K562 (cell line): ENCODE measurements around the gene UPP1. TPM values are rescaled to one million over a fixed set of nuclear protein-coding genes. Genes with fewer than 3 reads are reported as not detected.

Experiments used
- ATAC-seq: fragments of 200-7000 bp; cut with Tn5 transposase; 3 replicates; pipeline ENCODE4 v1.9.1; 2020; ENCODE audit warnings: moderate library complexity
- BruUV-seq: library from RNA; stranded (reverse); fragments of 400-500 nt; replicated peaks from 2 replicates; lab custom pipeline; 2021; lab: Mats Ljungman, UMichigan
- CTCF ChIA-PET: fragments of 300-600 bp; formaldehyde crosslinking; extraction: SDS; loops from one replicate; lab custom pipeline; 2021; ENCODE audit warnings: low intra/inter-chr PET ratio; lab: Yijun Ruan, JAX
- POLR2A ChIA-PET: fragments of 300-600, 350-650 bp; sonication (Branson Sonifier 250); formaldehyde crosslinking; extraction: SDS; loops from one replicate; lab custom pipeline; 2021; ENCODE audit warnings: antibody characterized with exemption, inconsistent platforms; lab: Yijun Ruan, JAX
- DNase-seq, 4 experiments: peaks; one replicate each; pipeline versions ENCODE4 v3.0.0 to v3.0.0-alpha.2; 2011 to 2018; ENCODE audit warnings: low spot score in 3 of 4, mixed read lengths in 3 of 4; ENCODE audit errors: extremely low read depth in 1 of 4
- FAIRE-seq: peaks from 2 replicates; lab custom pipeline; 2011; peaks lifted over from hg19 to GRCh38; lab: Jason Lieb, UNC
- H2AFZ ChIP-seq: 2 replicates; pipeline ENCODE4 v1.6.0; 2011; ENCODE audit warnings: low read depth, low read length, control low read depth, inconsistent platforms
- H3K27ac ChIP-seq: fragments of 200-600 bp; 3 replicates; pipeline ENCODE4 v1.8.0; 2011; ENCODE audit warnings: low read depth, mild to moderate bottlenecking, control low read depth, inconsistent platforms, low read length, moderate library complexity, mixed read lengths; ENCODE audit errors: extremely low read depth
- H3K27me3 ChIP-seq, 2 experiments: fragments of 300-600 bp in 1 of 2; 2 replicates in 1 of 2; 3 replicates in 1 of 2; pipeline versions ENCODE4 v1.6.0 to v1.8.0; 2011; ENCODE audit warnings: inconsistent platforms in 2 of 2, low read length in 2 of 2, mild to moderate bottlenecking in 1 of 2, mixed read lengths in 1 of 2, moderate library complexity in 1 of 2; ENCODE audit not compliant: control insufficient read depth in 2 of 2, insufficient read depth in 2 of 2
- H3K36me3 ChIP-seq: fragments of 300-600 bp; 3 replicates; pipeline ENCODE4 v1.8.0; 2011; ENCODE audit warnings: mild to moderate bottlenecking, low read length, inconsistent platforms; ENCODE audit not compliant: control insufficient read depth, insufficient read depth
- H3K4me1 ChIP-seq, 2 experiments: fragments of 200-600 bp in 1 of 2; replicated peaks in 1 of 2; 2 replicates in 1 of 2; 3 replicates in 1 of 2; pipeline versions ENCODE4 v1.5.1 to v1.8.0; 2011; ENCODE audit warnings: inconsistent platforms in 2 of 2, low read length in 2 of 2, mild to moderate bottlenecking in 1 of 2, mixed read lengths in 1 of 2, moderate library complexity in 1 of 2; ENCODE audit not compliant: control insufficient read depth in 2 of 2, insufficient read depth in 2 of 2
- H3K4me2 ChIP-seq: 2 replicates; pipeline ENCODE4 v1.6.1; 2011; ENCODE audit warnings: low read length, control low read depth, inconsistent platforms, mixed read lengths; ENCODE audit not compliant: insufficient read depth
- H3K4me3 ChIP-seq: fragments of 200-600 bp; sonication (generic), shearing (Covaris generic); 2 replicates; pipeline ENCODE4 v1.5.1; 2016; ENCODE audit warnings: control low read depth, inconsistent platforms
- H3K79me2 ChIP-seq: fragments of 200-600 bp; 3 replicates; pipeline ENCODE4 v1.8.0; 2011; ENCODE audit warnings: low read length, inconsistent platforms; ENCODE audit not compliant: control insufficient read depth, insufficient read depth
- H3K9ac ChIP-seq, 2 experiments: 2 replicates each; pipeline versions ENCODE4 v1.6.0 to v1.6.1; 2011; ENCODE audit warnings: low read depth in 2 of 2, low read length in 2 of 2, control low read depth in 1 of 2, inconsistent platforms in 1 of 2, mild to moderate bottlenecking in 1 of 2, mixed read lengths in 1 of 2; ENCODE audit not compliant: insufficient read depth in 1 of 2
- H3K9me1 ChIP-seq: one replicate; pipeline ENCODE4 v1.6.0; 2011; ENCODE audit warnings: inconsistent platforms, mild to moderate bottlenecking, low read length, moderate library complexity; ENCODE audit not compliant: control insufficient read depth, insufficient read depth
- H3K9me3 ChIP-seq: replicated peaks from 2 replicates; pipeline ENCODE4 v1.5.1; 2011; ENCODE audit warnings: low read depth, low read length, inconsistent platforms; ENCODE audit not compliant: control insufficient read depth, insufficient read depth
- H4K20me1 ChIP-seq: replicated peaks from 2 replicates; pipeline ENCODE4 v1.6.1; 2011; ENCODE audit warnings: low read length, inconsistent platforms, mixed read lengths; ENCODE audit not compliant: control insufficient read depth, insufficient read depth
- GABPA ChIP-seq: fragments of 200-800 bp; sonication (Bioruptor generic); conservative IDR thresholded peaks from 2 replicates; pipeline ENCODE4 v1.6.1; 2016; ENCODE audit warnings: low read depth, missing genetic modification characterization, missing compliant biosample characterization
- GATAD2B ChIP-seq: fragments of 450-650 bp; IDR thresholded peaks from 2 replicates; pipeline ENCODE4 v1.6.1; 2017; ENCODE audit warnings: mild to moderate bottlenecking, borderline replicate concordance
- MEF2A ChIP-seq: IDR thresholded peaks from 2 replicates; pipeline ENCODE4 v1.6.1; 2011; ENCODE audit warnings: low read depth, mild to moderate bottlenecking, low read length, moderate library complexity; ENCODE audit not compliant: control insufficient read depth
- MTA1 ChIP-seq: fragments of 450-650 bp; IDR thresholded peaks from 2 replicates; pipeline ENCODE4 v1.6.1; 2017; ENCODE audit warnings: borderline replicate concordance
- PYGO2 ChIP-seq: fragments of 450-650 bp; IDR thresholded peaks from 2 replicates; pipeline ENCODE4 v1.6.1; 2016; ENCODE audit warnings: mild to moderate bottlenecking, missing genetic modification characterization, moderate library complexity, missing compliant biosample characterization
- RBFOX2 ChIP-seq: fragments of 200-400 bp; formaldehyde crosslinking; IDR thresholded peaks from 2 replicates; pipeline ENCODE4 v1.6.1; 2017; ENCODE audit warnings: low read depth, mild to moderate bottlenecking, low read length, moderate library complexity
- RFX7 ChIP-seq: fragments of 250-450 bp; sonication (Bioruptor Pico); IDR thresholded peaks from 2 replicates; pipeline ENCODE4 v1.5.1; 2021; ENCODE audit warnings: mild to moderate bottlenecking
- SRSF3 ChIP-seq: fragments of 200-400 bp; formaldehyde crosslinking; IDR thresholded peaks from 2 replicates; pipeline ENCODE4 v1.6.1; 2016; ENCODE audit warnings: mild to moderate bottlenecking, low read length, moderate library complexity; ENCODE audit not compliant: insufficient read depth
- TCF7L2 ChIP-seq: fragments of 150-350 bp; IDR thresholded peaks from 2 replicates; pipeline ENCODE4 v1.6.1; 2016; ENCODE audit warnings: low read depth, mild to moderate bottlenecking, low read length, moderate library complexity
- ZNF764 ChIP-seq: fragments of 250-450 bp; sonication (Bioruptor Pico); IDR thresholded peaks from 2 replicates; pipeline ENCODE4 v1.4.0; 2020; ENCODE audit warnings: low read depth, mild to moderate bottlenecking, moderate library complexity
- ZNF780A ChIP-seq: fragments of 250-450 bp; sonication (Bioruptor Pico); IDR thresholded peaks from 2 replicates; pipeline ENCODE4 v1.5.0; 2021; ENCODE audit warnings: mild to moderate bottlenecking
- WGBS: fragments of 100-300 bp; shearing (Covaris generic); methylation state at CpG from one replicate; pipeline ENCODE4 v1.1.6; 2016; ENCODE audit warnings: low coverage, mixed read lengths; ENCODE audit not compliant: insufficient coverage; ENCODE audit errors: missing lambda C conversion rate; 5-methylcytosine and 5-hydroxymethylcytosine counted together
- in situ Hi-C: fragments of 300-500 bp; cut with MboI; formaldehyde crosslinking; loops from 4 replicates; pipeline ENCODE4 v1.15.0; 2018; ENCODE audit warnings: inconsistent platforms, mixed read lengths
- intact Hi-C: fragments of 100-400 bp; cut with micrococcal nuclease; formaldehyde crosslinking; loops from 2 replicates; pipeline ENCODE4 v1.14.2; 2022
- polyA plus RNA-seq, 8 experiments: library from polyadenylated mRNA; depleted of rRNA in 4 of 8; stranded (reverse) in 5 of 8; unstranded in 3 of 8; fragments of >200 nt; fragmentation: Nextera tagmentation in 2 of 8; fragmentation: Illumina TruSeq in 1 of 8; extraction: Ambion mirVana in 2 of 8; extraction: Trizol in 1 of 8; gene quantifications; 2 replicates each; pipeline versions ENCODE4 v1.2.1 to v1.2.3, GENCODE V29; 2011 to 2014; ENCODE audit warnings: inconsistent platforms in 1 of 8, missing spikeins in 1 of 8
- total RNA-seq, 7 experiments: library from RNA; depleted of rRNA in 6 of 7; stranded (reverse); fragments of >200 nt in 6 of 7; fragmentation: Illumina TruSeq in 2 of 7; extraction: Trizol in 2 of 7; gene quantifications; 2 replicates each; pipeline versions ENCODE4 v1.2.1 to v1.2.3, GENCODE V29; 2011 to 2021; ENCODE audit warnings: low replicate concordance in 1 of 7

The UPP1 gene
- total and polyA plus RNA-seq, 9 of the 15 experiments (the other 6 are each of a cell fraction or from before 2014, with no cell fraction given): 0.38 to 2.4 (median 0.61) TPM

DNA sequence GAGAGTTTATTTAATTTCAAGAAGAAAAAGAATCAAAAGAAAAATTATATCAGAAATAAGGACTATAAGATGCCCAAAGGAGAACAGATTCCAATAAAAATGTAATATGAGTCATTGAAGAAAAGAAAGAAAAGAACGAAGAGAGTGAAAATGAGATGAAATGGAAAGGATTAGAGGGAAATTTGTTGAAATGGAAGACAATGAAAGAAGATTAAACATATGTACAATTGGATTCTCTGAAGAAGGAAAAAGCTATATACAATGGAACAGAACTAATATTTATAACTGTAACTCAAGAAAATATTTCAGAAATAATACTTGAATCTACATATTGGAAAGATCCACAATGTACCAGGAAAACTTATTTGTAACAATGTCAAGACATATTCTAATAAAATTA lies 25.1 kb upstream of the UPP1 start:
- no peaks in the 10 kb centered on the region for H3K9me1 ChIP-seq
- no peaks in the 10 kb centered on the region for H3K36me3 ChIP-seq
- no peaks in the 10 kb centered on the region for H3K27me3 ChIP-seq
- no peak overlapping the region for H3K4me3 ChIP-seq
- H3K9me3 ChIP-seq: no peaks in the 10 kb centered on the region
- POLR2A ChIA-PET: no interaction called here
- TF ChIP-seq RBFOX2 (no peak), PYGO2 (tag) (no peak), RFX7 (CRISPR knock-in tag) (no peak), MEF2A (no peak), MTA1 (no peak), GABPA (tag) (no peak), GATAD2B (no peak), ZNF764 (CRISPR knock-in tag) (no peak), TCF7L2 (no peak), SRSF3 (no peak), ZNF780A (CRISPR knock-in tag) (no peak)
- in situ Hi-C loops (no loop called here), intact Hi-C loops (no loop called here)
- no peak overlapping the region for H3K4me2 ChIP-seq
- FAIRE-seq (no peak), DNase-seq (no peak), ATAC-seq (no peak)
- CTCF ChIA-PET: no interaction called here
- no peaks in the 10 kb centered on the region for H4K20me1 ChIP-seq
- H3K9ac ChIP-seq: no peak overlapping the region
- no peaks in the 10 kb centered on the region for H3K79me2 ChIP-seq
- 0% methylated on average over 1 of the region's 1 CpG for WGBS
- no peak overlapping the region for H2AFZ ChIP-seq
- H3K4me1 ChIP-seq: no peaks in the 10 kb centered on the region
- no TSS peak for BruUV-seq
- no peak overlapping the region for H3K27ac ChIP-seq
